PC-9 (cell line): Measurements from ENCODE around the gene HSPA2. TPM values are rescaled to one million over a fixed set of nuclear protein-coding genes. Genes with fewer than 3 reads are reported as not detected.

Experiments
- BruUV-seq: library from RNA; stranded (reverse); fragments of 400-500 nt; replicated peaks from 2 replicates; lab custom pipeline; 2021; lab: Mats Ljungman, UMichigan
- CTCF ChIA-PET: fragments of 300-600 bp; sonication (Branson Sonifier 250); formaldehyde crosslinking; loops from one replicate; lab custom pipeline; 2022; ENCODE audit warnings: antibody characterized with exemption; lab: Charles Lee
- POLR2A ChIA-PET: fragments of 300-600 bp; sonication (Branson Sonifier 250); formaldehyde crosslinking; loops from one replicate; lab custom pipeline; 2022; ENCODE audit warnings: antibody characterized with exemption; ENCODE audit not compliant: unreplicated experiment; lab: Charles Lee
- DNase-seq, 2 experiments: peaks; one replicate each; pipeline versions ENCODE4 v3.0.0 to v3.0.0-alpha.2; 2015 to 2022; ENCODE audit warnings: mixed read lengths in 1 of 2
- H2AFZ ChIP-seq: fragments of 200-600 bp; sonication (generic); 2 replicates; pipeline ENCODE4 v1.8.1; 2017; ENCODE audit warnings: antibody characterized with exemption
- H3F3A ChIP-seq: fragments of 200-600 bp; sonication (generic); 2 replicates; pipeline ENCODE4 v1.8.1; 2017; ENCODE audit warnings: antibody characterized with exemption, mild to moderate bottlenecking, low read depth; ENCODE audit not compliant: insufficient read depth
- H3K27ac ChIP-seq: fragments of 200-600 bp; sonication (generic); 2 replicates; pipeline ENCODE4 v1.6.1; 2016; ENCODE audit warnings: mixed run types
- H3K27me3 ChIP-seq: fragments of 200-600 bp; sonication (generic); 2 replicates; pipeline ENCODE4 v1.6.1; 2016; ENCODE audit warnings: low read depth, mixed run types; ENCODE audit not compliant: insufficient read depth
- H3K36me3 ChIP-seq: fragments of 200-600 bp; sonication (generic); 2 replicates; pipeline ENCODE4 v1.6.1; 2016; ENCODE audit warnings: low read depth, mixed run types
- H3K4me1 ChIP-seq: fragments of 200-600 bp; sonication (generic); replicated peaks from 2 replicates; pipeline ENCODE4 v1.6.1; 2016; ENCODE audit warnings: mixed run types; ENCODE audit not compliant: insufficient read depth
- H3K4me2 ChIP-seq: fragments of 200-600 bp; sonication (generic); 2 replicates; pipeline ENCODE4 v1.6.1; 2017; ENCODE audit warnings: mixed run types
- H3K4me3 ChIP-seq: fragments of 200-600 bp; sonication (generic); 2 replicates; pipeline ENCODE4 v1.6.1; 2016; ENCODE audit warnings: mixed run types
- H3K79me2 ChIP-seq: fragments of 200-600 bp; sonication (generic); 2 replicates; pipeline ENCODE4 v1.6.1; 2017; ENCODE audit warnings: low read depth, mixed run types
- H3K9me2 ChIP-seq: fragments of 200-600 bp; sonication (generic); 2 replicates; pipeline ENCODE4 v1.8.1; 2017; ENCODE audit warnings: mild to moderate bottlenecking; ENCODE audit not compliant: insufficient read depth
- H3K9me3 ChIP-seq: fragments of 200-600 bp; sonication (generic); 2 replicates; pipeline ENCODE4 v1.8.1; 2016; ENCODE audit warnings: low read depth; ENCODE audit not compliant: insufficient read depth
- H4K20me1 ChIP-seq: fragments of 200-600 bp; sonication (generic); 2 replicates; pipeline ENCODE4 v1.8.1; 2017; ENCODE audit not compliant: insufficient read depth
- CTCF ChIP-seq: fragments of 200-600 bp; sonication (generic); conservative IDR thresholded peaks from 2 replicates; pipeline ENCODE4 v1.6.1; 2017; ENCODE audit warnings: mixed run types, antibody characterized with exemption, mild to moderate bottlenecking, moderate library complexity
- EZH2 ChIP-seq: fragments of 200-600 bp; sonication (generic); IDR thresholded peaks from 2 replicates; pipeline ENCODE4 v1.8.0; 2017; ENCODE audit warnings: antibody characterized with exemption, low read depth
- intact Hi-C: fragments of 100-400 bp; cut with micrococcal nuclease; formaldehyde crosslinking; loops from one replicate; pipeline ENCODE4 v1.10.0; 2022; ENCODE audit not compliant: unreplicated experiment
- total RNA-seq: library from RNA; stranded (reverse); gene quantifications from 2 replicates; pipeline ENCODE4 v1.2.3, GENCODE V29; 2021

HSPA2 gene
- total RNA-seq, 1 experiment from 2014 or later = 11.0 TPM

DNA sequence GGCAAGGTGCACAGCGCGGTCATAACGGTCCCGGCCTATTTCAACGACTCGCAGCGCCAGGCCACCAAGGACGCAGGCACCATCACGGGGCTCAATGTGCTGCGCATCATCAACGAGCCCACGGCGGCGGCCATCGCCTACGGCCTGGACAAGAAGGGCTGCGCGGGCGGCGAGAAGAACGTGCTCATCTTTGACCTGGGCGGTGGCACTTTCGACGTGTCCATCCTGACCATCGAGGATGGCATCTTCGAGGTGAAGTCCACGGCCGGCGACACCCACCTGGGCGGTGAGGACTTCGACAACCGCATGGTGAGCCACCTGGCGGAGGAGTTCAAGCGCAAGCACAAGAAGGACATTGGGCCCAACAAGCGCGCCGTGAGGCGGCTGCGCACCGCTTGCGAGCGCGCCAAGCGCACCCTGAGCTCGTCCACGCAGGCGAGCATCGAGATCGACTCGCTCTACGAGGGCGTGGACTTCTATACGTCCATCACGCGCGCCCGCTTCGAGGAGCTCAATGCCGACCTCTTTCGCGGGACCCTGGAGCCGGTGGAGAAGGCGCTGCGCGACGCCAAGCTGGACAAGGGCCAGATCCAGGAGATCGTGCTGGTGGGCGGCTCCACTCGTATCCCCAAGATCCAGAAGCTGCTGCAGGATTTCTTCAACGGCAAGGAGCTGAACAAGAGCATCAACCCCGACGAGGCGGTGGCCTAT is 875 bp downstream of the HSPA2 start:
- no peak overlapping the region for H2AFZ ChIP-seq
- no peaks in the 10 kb centered on the region for H4K20me1 ChIP-seq
- no peaks in the 10 kb centered on the region for H3K36me3 ChIP-seq
- intact Hi-C loops = loop anchor here (2.0 to 10.0 kb wide), 3 partner anchors 215 to 353 kb away; no protein-coding TSS in a partner anchor
- no peaks in the 10 kb centered on the region for H3K79me2 ChIP-seq
- H3K4me2 ChIP-seq = no peak overlapping the region
- CTCF ChIA-PET = interaction anchor here (0.9 to 1.2 kb wide), 2 partner anchors 13 to 88 kb away, joined by 3 read pairs; no protein-coding TSS in a partner anchor
- H3K27ac ChIP-seq = no peak overlapping the region
- POLR2A ChIA-PET = no interaction called here
- no peaks in the 10 kb centered on the region for H3K27me3 ChIP-seq
- no peaks in the 10 kb centered on the region for H3K9me2 ChIP-seq
- DNase-seq = no peak
- no TSS peak for BruUV-seq
- peaks cover 33% of the 10 kb centered on the region for H3K4me1 ChIP-seq
- no peaks in the 10 kb centered on the region for H3K9me3 ChIP-seq
- peaks cover 28% of the 10 kb centered on the region; the same call in 1 of the 2 replicates for H3F3A ChIP-seq
- TF ChIP-seq EZH2 (no peak), CTCF (no peak)
- no peak overlapping the region for H3K4me3 ChIP-seq

DNA sequence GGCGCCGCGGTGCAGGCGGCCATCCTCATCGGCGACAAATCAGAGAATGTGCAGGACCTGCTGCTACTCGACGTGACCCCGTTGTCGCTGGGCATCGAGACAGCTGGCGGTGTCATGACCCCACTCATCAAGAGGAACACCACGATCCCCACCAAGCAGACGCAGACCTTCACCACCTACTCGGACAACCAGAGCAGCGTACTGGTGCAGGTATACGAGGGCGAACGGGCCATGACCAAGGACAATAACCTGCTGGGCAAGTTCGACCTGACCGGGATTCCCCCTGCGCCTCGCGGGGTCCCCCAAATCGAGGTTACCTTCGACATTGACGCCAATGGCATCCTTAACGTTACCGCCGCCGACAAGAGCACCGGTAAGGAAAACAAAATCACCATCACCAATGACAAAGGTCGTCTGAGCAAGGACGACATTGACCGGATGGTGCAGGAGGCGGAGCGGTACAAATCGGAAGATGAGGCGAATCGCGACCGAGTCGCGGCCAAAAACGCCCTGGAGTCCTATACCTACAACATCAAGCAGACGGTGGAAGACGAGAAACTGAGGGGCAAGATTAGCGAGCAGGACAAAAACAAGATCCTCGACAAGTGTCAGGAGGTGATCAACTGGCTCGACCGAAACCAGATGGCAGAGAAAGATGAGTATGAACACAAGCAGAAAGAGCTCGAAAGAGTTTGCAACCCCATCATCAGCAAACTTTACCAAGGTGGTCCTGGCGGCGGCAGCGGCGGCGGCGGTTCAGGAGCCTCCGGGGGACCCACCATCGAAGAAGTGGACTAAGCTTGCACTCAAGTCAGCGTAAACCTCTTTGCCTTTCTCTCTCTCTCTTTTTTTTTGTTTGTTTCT is 1.7 kb downstream of the HSPA2 start:
- Histone ChIP-seq H3K4me1 (peaks cover 25% of the 10 kb centered on the region), H3K4me3 (no peak overlapping the region), H4K20me1 (no peaks in the 10 kb centered on the region), H3K27me3 (no peaks in the 10 kb centered on the region), H3K9me3 (no peaks in the 10 kb centered on the region), H3K79me2 (no peaks in the 10 kb centered on the region), H3K4me2 (0 out of 2 replicates have a peak overlapping the region, but pooled peaks have one; percentile 25), H3K9me2 (no peaks in the 10 kb centered on the region), H2AFZ (no peak overlapping the region), H3K36me3 (no peaks in the 10 kb centered on the region), H3K27ac (no peak overlapping the region), H3F3A (peaks cover 20% of the 10 kb centered on the region; the same call in 1 of the 2 replicates)
- ChIA-PET CTCF (no interaction called here), POLR2A (interaction anchor here (0.6 kb wide), 1 partner anchor 364 kb away, joined by 9 read pairs; no protein-coding TSS in a partner anchor)
- TF ChIP-seq EZH2 (no peak), CTCF (no peak)
- intact Hi-C loops = loop anchor here (2.0 to 10.0 kb wide), 3 partner anchors 215 to 353 kb away; no protein-coding TSS in a partner anchor
- DNase-seq = no peak
- no TSS peak for BruUV-seq

GRCh38 chr14:64542836-64543201 is 2.3 kb downstream of the HSPA2 start:
- peaks cover 17% of the 10 kb centered on the region; the same call in 1 of the 2 replicates for H3F3A ChIP-seq
- H3K9me2 ChIP-seq = no peaks in the 10 kb centered on the region
- H3K36me3 ChIP-seq = no peaks in the 10 kb centered on the region
- no peak overlapping the region for H3K4me3 ChIP-seq
- H3K27me3 ChIP-seq = no peaks in the 10 kb centered on the region
- H3K79me2 ChIP-seq = no peaks in the 10 kb centered on the region
- no peaks in the 10 kb centered on the region for H3K9me3 ChIP-seq
- peak overlapping the region; percentile 25; the same call in 1 of the 2 replicates for H3K4me2 ChIP-seq
- no peak for DNase-seq
- peaks cover 23% of the 10 kb centered on the region for H3K4me1 ChIP-seq
- BruUV-seq = no TSS peak
- POLR2A ChIA-PET = interaction anchor here (0.6 kb wide), 1 partner anchor 363 kb away, joined by 9 read pairs; no protein-coding TSS in a partner anchor
- H3K27ac ChIP-seq = no peak overlapping the region
- TF ChIP-seq CTCF = no peak
- TF ChIP-seq EZH2 = no peak
- H4K20me1 ChIP-seq = no peaks in the 10 kb centered on the region
- intact Hi-C loops = loop anchor here (10.0 kb wide), 1 partner anchor 352 kb away; no protein-coding TSS in a partner anchor
- no peak overlapping the region for H2AFZ ChIP-seq
- CTCF ChIA-PET = interaction anchor here (0.5 kb wide), 1 partner anchor 199 kb away, joined by 3 read pairs; no protein-coding TSS in a partner anchor
